HFF-Myc (cell line): ENCODE measurements around the gene ATG9B.
"Not testable (repeated sequence)": the region's sequence is repeated elsewhere in the genome, so short reads cannot be mapped to it uniquely, and the experiment has no call there.

ENCODE experiments used
- DNase-seq: peaks from one replicate; pipeline ENCODE4 v3.0.0-alpha.2; 2011; ENCODE audit warnings: low read depth; ENCODE audit errors: extremely low read depth
- H3K4me3 ChIP-seq: replicated peaks from 2 replicates; pipeline ENCODE4 v1.5.1; 2011; ENCODE audit warnings: low read depth, mild to moderate bottlenecking, control low read depth, low read length
- TF ChIP-seq, protein P1 (sequence below): IDR thresholded peaks from 2 replicates; pipeline ENCODE4 v1.5.1; 2012; ENCODE audit warnings: mild to moderate bottlenecking, low read depth, low read length, control low read depth; ENCODE audit errors: missing control alignments

Gene ATG9B

DNA sequence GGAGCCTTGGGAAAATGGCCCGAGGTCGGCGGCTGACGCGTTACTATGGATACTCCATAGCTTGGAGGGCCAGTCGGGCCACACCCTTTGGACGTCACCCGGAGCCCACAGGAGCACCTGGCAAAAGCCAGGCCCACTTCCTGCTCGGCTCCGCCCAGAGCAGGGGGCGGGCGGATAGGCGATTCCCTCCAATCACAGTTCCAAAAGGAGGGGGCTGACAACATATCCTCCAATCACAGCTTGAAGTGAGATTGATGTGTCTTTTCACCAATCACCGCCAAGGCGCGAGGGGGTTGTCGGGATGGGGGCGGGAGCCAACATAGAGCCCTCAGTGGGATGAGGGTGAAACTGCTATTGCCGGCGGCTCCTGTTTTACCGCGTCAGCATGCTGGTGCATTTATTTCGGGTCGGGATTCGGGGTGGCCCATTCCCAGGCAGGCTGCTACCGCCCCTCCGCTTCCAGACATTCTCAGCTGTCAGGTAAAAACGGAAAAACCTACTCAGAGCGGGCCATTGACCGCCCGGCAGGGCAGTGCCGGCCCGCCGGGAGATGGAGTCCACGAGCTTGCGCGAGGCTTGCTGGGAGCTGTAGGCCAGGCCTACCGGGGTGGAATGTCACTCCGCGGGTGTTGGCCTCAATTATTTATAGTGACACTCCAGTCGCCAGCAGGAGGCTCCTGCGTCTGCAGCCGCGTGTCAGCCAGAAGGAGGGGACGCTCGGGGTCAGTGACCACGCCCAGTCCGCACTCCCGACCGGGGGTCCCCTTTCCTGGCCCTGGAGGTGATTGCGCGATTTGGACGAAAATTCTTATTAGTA lies 4.0 kb upstream of the ATG9B start, which contains the start of gene ABCB8:
TSS of gene ABCB8 (plus strand) at position 320 of the 817 bp plus-strand sequence. CDS start at position 386, 66 bp downstream.
- TF ChIP-seq, protein P1, sequence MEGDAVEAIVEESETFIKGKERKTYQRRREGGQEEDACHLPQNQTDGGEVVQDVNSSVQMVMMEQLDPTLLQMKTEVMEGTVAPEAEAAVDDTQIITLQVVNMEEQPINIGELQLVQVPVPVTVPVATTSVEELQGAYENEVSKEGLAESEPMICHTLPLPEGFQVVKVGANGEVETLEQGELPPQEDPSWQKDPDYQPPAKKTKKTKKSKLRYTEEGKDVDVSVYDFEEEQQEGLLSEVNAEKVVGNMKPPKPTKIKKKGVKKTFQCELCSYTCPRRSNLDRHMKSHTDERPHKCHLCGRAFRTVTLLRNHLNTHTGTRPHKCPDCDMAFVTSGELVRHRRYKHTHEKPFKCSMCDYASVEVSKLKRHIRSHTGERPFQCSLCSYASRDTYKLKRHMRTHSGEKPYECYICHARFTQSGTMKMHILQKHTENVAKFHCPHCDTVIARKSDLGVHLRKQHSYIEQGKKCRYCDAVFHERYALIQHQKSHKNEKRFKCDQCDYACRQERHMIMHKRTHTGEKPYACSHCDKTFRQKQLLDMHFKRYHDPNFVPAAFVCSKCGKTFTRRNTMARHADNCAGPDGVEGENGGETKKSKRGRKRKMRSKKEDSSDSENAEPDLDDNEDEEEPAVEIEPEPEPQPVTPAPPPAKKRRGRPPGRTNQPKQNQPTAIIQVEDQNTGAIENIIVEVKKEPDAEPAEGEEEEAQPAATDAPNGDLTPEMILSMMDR = peak; percentile 12
- peak within 1 kb of the TSS; percentile 73 for H3K4me3 ChIP-seq
- peak; percentile 99 for DNase-seq

GRCh38 chr7:151027728-151028130 lies 3.4 kb upstream of the ATG9B start:
- H3K4me3 ChIP-seq = peak overlapping the region; percentile 73
- not testable (repeated sequence) for DNase-seq

DNA sequence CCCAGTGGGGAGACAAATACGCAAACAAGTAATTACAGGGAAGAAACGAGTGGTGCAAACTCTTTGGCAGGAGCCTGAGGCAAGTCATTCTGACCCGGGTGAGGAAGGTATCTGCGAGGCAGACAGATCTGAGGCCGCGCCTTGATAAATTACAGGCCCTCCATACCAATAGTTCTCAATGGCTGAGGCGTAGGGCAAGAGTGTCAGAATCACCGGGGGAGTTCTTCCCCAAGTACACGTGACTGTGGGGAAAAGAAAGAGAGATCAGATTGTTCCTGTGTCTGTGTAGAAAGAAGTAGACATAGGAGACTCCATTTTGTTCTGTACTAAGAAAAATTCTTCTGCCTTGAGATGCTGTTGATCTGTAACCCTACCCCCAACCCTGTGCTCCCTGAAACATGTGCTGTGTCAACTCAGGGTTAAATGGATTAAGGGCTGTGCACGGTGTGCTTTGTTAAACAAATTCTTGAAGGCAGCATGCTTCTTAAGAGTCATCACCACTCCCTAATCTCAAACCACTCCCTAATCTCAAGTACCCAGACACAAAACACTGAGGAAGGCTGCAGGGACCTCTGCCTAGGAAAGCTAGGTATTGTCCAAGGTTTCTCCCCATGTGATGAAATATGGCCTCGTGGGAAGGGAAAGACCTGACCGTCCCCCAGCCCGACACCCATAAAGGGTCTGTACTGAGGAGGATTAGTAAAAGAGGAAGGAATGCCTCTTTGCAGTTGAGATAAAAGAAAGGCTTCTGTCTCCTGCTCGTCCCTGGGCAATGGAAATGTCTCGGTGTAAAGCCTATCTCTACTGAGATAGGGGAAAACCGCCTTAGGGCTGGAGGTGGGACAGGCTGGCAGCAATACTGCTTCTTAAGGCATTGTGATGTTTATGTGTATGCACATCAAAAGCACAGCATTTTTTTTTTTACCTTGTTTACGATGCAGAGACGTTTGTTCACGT lies 2.8 kb upstream of the ATG9B start:
- DNase-seq, H3K4me3 ChIP-seq: not testable (repeated sequence)

DNA sequence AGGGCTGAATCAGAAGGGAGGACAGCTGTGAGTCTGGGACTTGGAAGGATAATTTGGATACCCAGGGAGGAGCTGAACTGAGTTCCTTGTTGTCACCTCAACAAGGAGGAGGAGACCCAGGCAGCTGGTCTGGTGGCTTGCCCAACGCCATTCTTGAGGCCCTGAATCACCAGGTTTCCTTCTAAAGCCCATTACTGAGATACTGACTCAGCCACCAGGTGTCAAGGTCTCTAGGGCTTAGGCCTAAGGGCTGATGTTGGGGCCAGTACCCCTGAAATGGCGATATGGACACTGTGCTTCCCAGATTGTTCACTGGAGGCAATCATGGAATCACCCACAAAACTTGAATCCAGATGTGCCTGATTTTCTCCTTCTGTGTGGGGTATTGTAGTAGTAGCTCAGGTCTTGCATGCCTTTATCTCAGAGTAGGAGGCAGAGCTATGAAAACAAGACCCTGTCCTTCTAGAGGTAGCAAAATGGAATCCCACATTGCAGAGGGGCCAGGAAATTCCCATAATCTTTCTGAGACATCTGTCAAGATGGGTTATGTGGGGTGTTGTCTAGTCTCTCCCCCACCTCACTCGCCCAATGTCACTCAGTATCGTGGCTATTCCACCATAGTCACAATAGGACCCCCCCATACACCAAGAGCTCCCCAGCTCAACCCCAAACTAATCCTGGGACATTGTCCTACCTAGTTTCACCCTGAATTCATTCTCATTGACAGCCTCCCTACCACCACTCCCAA lies 1.8 kb upstream of the ATG9B start:
- TF ChIP-seq, protein P1 = no peak
- no peak for DNase-seq

GRCh38 chr7:151023232-151023631 lies 1.1 kb downstream of the ATG9B start:
- DNase-seq = no peak
- H3K4me3 ChIP-seq = no peak overlapping the region
- TF ChIP-seq, protein P1 = no peak

More for the DNA sequence above, 1.8 kb upstream of the ATG9B start:
- H3K4me3 ChIP-seq = no peak overlapping the region

GRCh38 chr7:151020231-151020630 lies 4.1 kb downstream of the ATG9B start:
- H3K4me3 ChIP-seq = no peak overlapping the region
- no peak for DNase-seq
- TF ChIP-seq, protein P1 = no peak

DNA sequence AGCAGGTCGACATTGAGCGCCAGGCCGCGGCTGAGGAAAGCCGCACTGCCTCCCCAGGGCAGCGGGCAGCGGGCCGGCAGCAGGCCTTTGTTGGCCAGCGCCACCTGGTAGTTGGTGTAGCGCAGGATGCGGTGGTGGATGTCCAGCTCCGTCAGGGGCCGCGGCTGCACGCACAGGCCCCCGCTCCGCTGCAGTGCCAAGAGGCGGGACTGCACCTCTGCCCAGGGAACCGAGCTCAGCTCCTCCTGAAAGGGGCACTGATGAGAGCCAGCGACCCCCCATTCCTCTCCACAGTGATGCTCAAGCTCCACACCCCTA lies 5.2 kb downstream of the ATG9B start:
- H3K4me3 ChIP-seq = no peak overlapping the region; the same call in 1 of the 2 replicates

More for the DNA sequence above, 5.2 kb downstream of the ATG9B start:
- DNase-seq = no peak
- TF ChIP-seq, protein P1 = no peak
